LNCaP clone FGC (cell line): ENCODE results near the gene PPOX.

Experiments
- DNase-seq: peaks from one replicate; pipeline ENCODE4 v3.0.0-alpha.2; 2011; ENCODE audit warnings: low read depth
- H3K4me3 ChIP-seq: 2 replicates; pipeline ENCODE4 v1.5.1; 2011; ENCODE audit warnings: mild to moderate bottlenecking, low read depth, low read length, control low read depth
- TF ChIP-seq, protein P1 (sequence below): IDR thresholded peaks from 2 replicates; pipeline ENCODE4 v1.5.1; 2012; ENCODE audit warnings: mild to moderate bottlenecking; ENCODE audit not compliant: control insufficient read depth, insufficient read depth; ENCODE audit errors: extremely low read depth

PPOX gene

DNA sequence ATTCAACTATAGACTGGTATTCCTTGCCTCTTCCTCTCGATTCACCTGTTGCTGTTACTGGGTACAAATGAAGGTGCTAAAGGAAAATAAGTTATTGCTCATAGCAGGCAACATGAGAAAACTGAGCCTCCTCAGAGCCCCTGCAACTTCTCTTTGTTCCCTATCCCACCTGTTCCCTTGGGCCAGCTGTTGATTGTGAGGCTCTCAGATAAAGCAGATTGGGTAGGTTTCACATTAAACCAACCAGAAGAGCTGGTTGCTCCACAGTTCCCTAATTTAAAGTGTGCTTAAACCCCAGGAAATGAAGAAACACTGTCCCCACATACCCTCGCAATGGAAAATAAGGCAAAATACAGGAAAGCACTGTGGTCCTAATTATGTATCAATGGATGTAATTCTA lies 38.6 kb upstream of the PPOX start:
- DNase-seq, result no peak
- no peak overlapping the region for H3K4me3 ChIP-seq
- TF ChIP-seq, protein P1, sequence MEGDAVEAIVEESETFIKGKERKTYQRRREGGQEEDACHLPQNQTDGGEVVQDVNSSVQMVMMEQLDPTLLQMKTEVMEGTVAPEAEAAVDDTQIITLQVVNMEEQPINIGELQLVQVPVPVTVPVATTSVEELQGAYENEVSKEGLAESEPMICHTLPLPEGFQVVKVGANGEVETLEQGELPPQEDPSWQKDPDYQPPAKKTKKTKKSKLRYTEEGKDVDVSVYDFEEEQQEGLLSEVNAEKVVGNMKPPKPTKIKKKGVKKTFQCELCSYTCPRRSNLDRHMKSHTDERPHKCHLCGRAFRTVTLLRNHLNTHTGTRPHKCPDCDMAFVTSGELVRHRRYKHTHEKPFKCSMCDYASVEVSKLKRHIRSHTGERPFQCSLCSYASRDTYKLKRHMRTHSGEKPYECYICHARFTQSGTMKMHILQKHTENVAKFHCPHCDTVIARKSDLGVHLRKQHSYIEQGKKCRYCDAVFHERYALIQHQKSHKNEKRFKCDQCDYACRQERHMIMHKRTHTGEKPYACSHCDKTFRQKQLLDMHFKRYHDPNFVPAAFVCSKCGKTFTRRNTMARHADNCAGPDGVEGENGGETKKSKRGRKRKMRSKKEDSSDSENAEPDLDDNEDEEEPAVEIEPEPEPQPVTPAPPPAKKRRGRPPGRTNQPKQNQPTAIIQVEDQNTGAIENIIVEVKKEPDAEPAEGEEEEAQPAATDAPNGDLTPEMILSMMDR, result no peak

DNA sequence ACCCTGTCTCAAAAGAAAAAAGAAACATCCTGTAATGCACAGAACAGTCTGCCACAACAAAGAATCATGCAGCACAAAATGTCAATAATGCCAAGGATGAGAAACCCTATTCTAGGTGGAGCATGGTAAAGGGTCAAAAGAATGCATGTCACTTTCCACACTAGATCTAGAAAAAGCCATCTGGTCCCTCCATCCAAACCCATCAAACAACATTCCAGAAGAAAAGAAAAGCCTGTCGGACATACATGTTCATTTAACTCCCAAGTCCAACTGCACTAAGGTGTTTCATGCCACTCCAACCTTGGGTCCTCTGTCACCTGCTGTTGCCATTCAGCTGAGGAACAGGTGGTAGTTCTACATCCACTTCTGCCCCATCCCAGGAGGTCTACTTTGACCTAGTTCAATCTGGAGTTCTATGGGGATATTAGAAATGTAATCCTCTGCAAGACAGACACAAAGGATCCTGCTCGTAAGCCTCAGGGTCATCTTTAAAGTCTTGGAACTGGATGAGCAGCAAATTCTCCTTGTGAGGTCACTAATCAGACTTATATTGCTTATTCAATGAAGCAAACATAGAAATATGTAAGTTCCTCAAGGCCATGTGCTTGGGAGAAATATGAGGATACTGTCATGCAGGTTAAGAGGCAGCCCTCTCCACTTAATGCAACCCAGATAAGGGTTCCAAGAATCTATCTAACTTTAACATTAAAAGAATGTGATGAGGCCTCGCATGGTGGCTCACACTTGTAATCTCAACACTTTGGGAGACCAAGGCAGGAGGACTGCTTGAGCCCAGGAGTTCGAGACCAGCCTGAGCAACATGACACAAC lies 37.4 kb upstream of the PPOX start:
- TF ChIP-seq, protein P1, result no peak
- DNase-seq, result no peak
- no peak overlapping the region for H3K4me3 ChIP-seq

DNA sequence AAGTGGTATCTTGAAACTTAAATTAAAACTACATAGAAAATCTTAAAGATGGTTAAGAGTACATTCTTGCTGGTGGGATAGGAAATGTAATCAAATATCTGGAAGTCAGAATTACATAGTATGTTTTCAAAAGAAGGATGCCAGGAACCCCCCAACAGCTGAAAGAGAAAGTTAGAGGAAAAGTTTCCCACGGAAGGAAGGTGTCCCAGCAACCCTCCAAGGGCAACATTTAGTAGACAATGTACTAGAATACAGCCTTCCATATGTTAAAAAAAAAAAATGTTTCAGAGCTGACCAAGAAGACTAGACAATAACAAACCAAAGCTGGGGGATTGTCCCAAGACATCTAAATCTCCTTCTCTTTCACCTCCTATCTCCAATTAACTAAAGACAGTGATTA lies 36.0 kb upstream of the PPOX start:
- TF ChIP-seq, protein P1, result no peak
- no peak for DNase-seq
- H3K4me3 ChIP-seq, result no peak overlapping the region

DNA sequence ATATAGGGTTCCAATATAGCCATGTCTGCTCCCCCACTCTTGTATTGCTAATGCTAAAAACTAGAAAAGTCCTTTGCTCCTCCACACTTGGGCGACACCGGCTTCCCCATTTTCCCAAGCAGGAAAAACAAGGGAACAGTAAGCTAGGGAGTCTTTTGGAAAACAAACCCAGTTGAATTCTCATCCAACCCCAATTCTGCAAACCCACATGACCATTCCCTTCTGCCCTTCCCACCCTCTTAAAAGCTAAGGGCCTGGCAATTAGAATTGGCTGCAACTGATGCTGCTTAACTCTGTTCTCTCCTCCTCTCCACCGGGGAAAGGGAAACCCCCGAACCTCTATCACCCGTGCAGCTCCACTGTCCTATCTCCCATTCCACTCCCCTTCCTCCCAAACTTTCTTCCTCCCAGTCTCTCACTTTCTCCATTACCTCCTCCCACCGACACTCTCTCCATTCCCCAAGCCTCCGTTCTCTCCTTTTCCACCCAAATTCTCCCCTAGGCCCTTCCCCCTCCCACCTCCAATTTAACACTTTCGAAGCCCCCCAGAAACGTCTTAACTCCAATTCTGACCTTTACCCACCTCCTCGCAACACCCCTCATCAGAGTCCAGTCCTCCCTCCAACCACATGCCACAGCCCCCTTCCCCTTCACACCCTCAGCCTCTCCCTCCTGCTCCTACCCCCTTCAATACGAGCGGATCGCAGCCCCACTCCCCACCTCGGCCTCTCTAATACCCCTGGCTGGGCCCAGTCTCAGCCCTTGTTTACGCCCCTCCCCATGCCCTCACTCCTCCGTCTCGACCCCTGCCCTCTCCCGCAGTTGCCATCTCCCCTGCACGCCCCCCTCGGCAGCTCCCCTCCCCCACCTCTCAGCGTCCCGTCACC lies 34.5 kb upstream of the PPOX start:
- TF ChIP-seq, protein P1, result no peak
- DNase-seq, result no peak
- peak overlapping the region; percentile 71 for H3K4me3 ChIP-seq

DNA sequence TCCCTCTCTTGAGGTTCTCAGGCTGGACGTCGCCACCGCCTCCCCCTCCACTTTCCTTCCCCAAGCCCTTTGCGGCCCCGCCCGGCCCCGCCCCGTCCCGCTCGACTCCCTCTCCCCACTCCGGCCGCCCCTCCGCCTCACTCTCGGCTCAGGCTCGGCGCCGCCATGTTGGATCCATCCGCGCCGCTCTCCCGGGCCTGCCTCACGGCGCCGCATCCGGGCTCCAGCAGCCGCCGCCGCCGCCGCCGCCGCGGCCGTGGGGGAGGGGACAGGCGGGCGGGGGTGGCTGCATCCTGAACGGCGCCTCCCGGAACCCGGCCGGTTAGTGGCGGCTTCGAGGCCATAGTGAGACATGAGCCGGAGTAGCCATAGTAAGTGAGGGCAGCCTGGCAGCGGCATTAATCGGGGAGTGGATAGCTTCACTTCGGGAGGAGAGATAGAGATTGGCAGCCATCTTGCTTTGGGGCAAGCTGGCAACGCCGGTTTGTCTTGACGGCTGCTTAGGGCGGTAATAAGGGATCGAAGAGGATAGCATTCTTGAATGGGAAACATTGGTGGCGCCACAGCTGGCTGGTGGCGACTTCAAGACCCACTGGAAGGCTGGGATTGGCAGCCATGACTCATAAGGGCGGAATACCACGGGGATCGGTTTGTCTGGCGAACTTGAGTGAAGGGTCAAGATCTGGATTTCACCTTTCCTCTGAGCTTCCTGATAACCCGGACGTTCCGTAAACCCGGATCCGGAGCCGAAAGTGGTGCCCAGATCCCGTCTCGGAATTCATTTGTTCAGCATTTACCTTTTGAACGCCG lies 33.6 kb upstream of the PPOX start, which contains the start of gene DEDD:
DEDD (minus strand) TSS at position 258 of the 810 bp plus-strand sequence. CDS start 8,205 bp downstream, outside the sequence.
- DNase-seq, result peak; percentile 97
- TF ChIP-seq, protein P1, result peak; percentile 28
- H3K4me3 ChIP-seq, result peak within 1 kb of the TSS; percentile 71

DNA sequence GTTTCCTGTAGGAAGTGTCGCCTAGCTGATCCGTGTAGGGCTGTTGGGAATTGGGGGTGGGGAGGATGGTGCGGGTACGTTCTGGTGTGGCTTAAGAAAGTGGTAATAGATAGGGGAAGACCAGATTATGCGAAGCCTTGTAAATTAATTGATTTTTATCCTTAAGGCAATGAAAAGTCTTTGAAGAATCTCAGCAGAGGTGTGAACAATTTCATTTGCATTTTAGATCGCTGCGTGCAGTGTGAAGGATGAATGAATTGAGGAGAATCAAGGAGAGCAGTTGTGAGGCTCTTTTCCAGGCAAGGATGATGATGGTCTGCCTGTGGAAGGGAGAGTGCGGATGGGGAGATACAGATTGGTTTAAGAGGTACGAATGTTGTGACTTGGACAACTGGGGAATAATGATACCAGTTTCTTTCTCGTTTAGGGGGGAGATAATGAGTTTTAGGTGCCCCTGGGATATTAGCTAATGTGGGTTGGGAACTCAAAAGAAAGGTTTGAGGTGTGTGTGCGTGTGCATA lies 32.9 kb upstream of the PPOX start:
- TF ChIP-seq, protein P1, result no peak
- no peak for DNase-seq
- peak overlapping the region; percentile 71 for H3K4me3 ChIP-seq
